DMS79 (cell line): Measurements from ENCODE around the gene EEF1AKMT1.
"Not testable (repeated sequence)": the region's sequence is repeated elsewhere in the genome, so short reads cannot be mapped to it uniquely, and the experiment has no call there.

Experiments
- DNase-seq: peaks from one replicate; lab custom pipeline; 2025; lab: John Stamatoyannopoulos, UW

EEF1AKMT1 gene

GRCh38 chr13:20778311-20778710 is 4.5 kb upstream of the EEF1AKMT1 start:
- no peak for DNase-seq

- DNase-seq = no peak
Observed at GRCh38 chr13:20776751-20777150, 3.0 kb upstream of the EEF1AKMT1 start.

GRCh38 chr13:20775961-20776360 is 2.2 kb upstream of the EEF1AKMT1 start:
- DNase-seq = no peak

- no peak for DNase-seq
Observed at GRCh38 chr13:20774746-20775145, 985 bp upstream of the EEF1AKMT1 start.

- no peak for DNase-seq
Observed at GRCh38 chr13:20772401-20773131, 1.2 kb downstream of the EEF1AKMT1 start.

GRCh38 chr13:20769834-20770233 is 3.9 kb downstream of the EEF1AKMT1 start:
- no peak for DNase-seq

GRCh38 chr13:20769091-20769490 is 4.7 kb downstream of the EEF1AKMT1 start:
- no peak for DNase-seq

- no peak for DNase-seq
Observed at GRCh38 chr13:20767309-20767943, 6.3 kb downstream of the EEF1AKMT1 start.

- no peak for DNase-seq
Observed at GRCh38 chr13:20760872-20761271, 12.9 kb downstream of the EEF1AKMT1 start.

- no peak for DNase-seq
Observed at GRCh38 chr13:20754009-20754408, 19.8 kb downstream of the EEF1AKMT1 start.

- DNase-seq = no peak
Observed at GRCh38 chr13:20749377-20749776, 24.4 kb downstream of the EEF1AKMT1 start.

GRCh38 chr13:20743830-20744404 is 29.8 kb downstream of the EEF1AKMT1 start:
- DNase-seq = not testable (repeated sequence)

- DNase-seq = no peak
Observed at GRCh38 chr13:20740021-20740420, 33.7 kb downstream of the EEF1AKMT1 start.

GRCh38 chr13:20738616-20739015 is 35.1 kb downstream of the EEF1AKMT1 start:
- DNase-seq = no peak

GRCh38 chr13:20729633-20730585 is 43.9 kb downstream of the EEF1AKMT1 start:
- no peak for DNase-seq

- DNase-seq = no peak
Observed at GRCh38 chr13:20728579-20729311, 45.0 kb downstream of the EEF1AKMT1 start.

GRCh38 chr13:20727856-20728255 is 45.9 kb downstream of the EEF1AKMT1 start:
- no peak for DNase-seq

- DNase-seq = peak; percentile 10
Observed at GRCh38 chr13:20721454-20722357, 52.1 kb downstream of the EEF1AKMT1 start.

- no peak for DNase-seq
Observed at GRCh38 chr13:20721058-20721453, 52.7 kb downstream of the EEF1AKMT1 start.

- DNase-seq = no peak
Observed at GRCh38 chr13:20720499-20720898, 53.3 kb downstream of the EEF1AKMT1 start.
